HG02970 (cell line): Measurements from ENCODE around the gene COL4A1.

Source experiments
- ATAC-seq: cut with Tn5 transposase; IDR thresholded peaks from one replicate; pipeline ENCODE4 v1.9.1; 2021; ENCODE audit warnings: mild to moderate bottlenecking, moderate library complexity, moderate number of reproducible peaks; ENCODE audit not compliant: unreplicated experiment, low FRiP score

COL4A1 gene

GRCh38 chr13:110228936-110229904, 77.7 kb downstream of the COL4A1 start:
- no peak for ATAC-seq

- no peak for ATAC-seq
Observed at GRCh38 chr13:110227864-110228643, 78.9 kb downstream of the COL4A1 start.

GRCh38 chr13:110227416-110227815, 79.5 kb downstream of the COL4A1 start:
- no peak for ATAC-seq

GRCh38 chr13:110225609-110226574, 81.1 kb downstream of the COL4A1 start:
- no peak for ATAC-seq

GRCh38 chr13:110225003-110225402, 82.0 kb downstream of the COL4A1 start:
- ATAC-seq = no peak

- no peak for ATAC-seq
Observed at GRCh38 chr13:110224519-110224918, 82.4 kb downstream of the COL4A1 start.

- no peak for ATAC-seq
Observed at GRCh38 chr13:110221406-110222117, 85.4 kb downstream of the COL4A1 start.

- no peak for ATAC-seq
Observed at GRCh38 chr13:110220471-110220870, 86.5 kb downstream of the COL4A1 start.

GRCh38 chr13:110218581-110219201, 88.3 kb downstream of the COL4A1 start:
- no peak for ATAC-seq

- ATAC-seq = no peak
Observed at GRCh38 chr13:110217811-110218210, 89.1 kb downstream of the COL4A1 start.

- no peak for ATAC-seq
Observed at GRCh38 chr13:110217085-110217484, 89.9 kb downstream of the COL4A1 start.

- ATAC-seq = no peak
Observed at GRCh38 chr13:110216398-110217041, 90.4 kb downstream of the COL4A1 start.

- ATAC-seq = no peak
Observed at GRCh38 chr13:110216006-110216397, 91.0 kb downstream of the COL4A1 start.

GRCh38 chr13:110215606-110216005, 91.4 kb downstream of the COL4A1 start:
- no peak for ATAC-seq

- ATAC-seq = no peak
Observed at GRCh38 chr13:110214637-110215036, 92.3 kb downstream of the COL4A1 start.

- ATAC-seq = no peak
Observed at GRCh38 chr13:110213461-110214074, 93.4 kb downstream of the COL4A1 start.

GRCh38 chr13:110212529-110212928, 94.4 kb downstream of the COL4A1 start:
- no peak for ATAC-seq

GRCh38 chr13:110211735-110212134, 95.2 kb downstream of the COL4A1 start:
- ATAC-seq = no peak
